ENCODE measurements around the gene IFNAR2.
"Not testable (repeated sequence)": the region's sequence is repeated elsewhere in the genome, so short reads cannot be mapped to it uniquely, and the experiment has no call there.

The IFNAR2 gene

GRCh38 chr21:33217138-33217520, 12.6 kb upstream of the IFNAR2 start:
- DNase-seq, result no peak

- DNase-seq, result no peak
These were observed 10.4 kb upstream of the IFNAR2 start for GRCh38 chr21:33219300-33219699.

GRCh38 chr21:33219954-33220353, 9.8 kb upstream of the IFNAR2 start:
- no peak for DNase-seq

- DNase-seq, result not testable (repeated sequence)
These were observed 4.4 kb upstream of the IFNAR2 start for GRCh38 chr21:33225376-33225775.

- no peak for DNase-seq
These were observed 1.3 kb upstream of the IFNAR2 start for GRCh38 chr21:33228455-33228854.

- no peak for DNase-seq
These were observed 497 bp upstream of the IFNAR2 start for GRCh38 chr21:33229099-33229783.

GRCh38 chr21:33230545-33231324, 997 bp downstream of the IFNAR2 start:
- DNase-seq, result no peak

GRCh38 chr21:33231526-33231925, 1.8 kb downstream of the IFNAR2 start:
- DNase-seq, result no peak

- DNase-seq, result no peak
These were observed 2.7 kb downstream of the IFNAR2 start for GRCh38 chr21:33232291-33233034.

- no peak for DNase-seq
These were observed 5.1 kb downstream of the IFNAR2 start for GRCh38 chr21:33234635-33235520.

- DNase-seq, result no peak
These were observed 6.4 kb downstream of the IFNAR2 start for GRCh38 chr21:33236013-33236686.

GRCh38 chr21:33236766-33237165, 7.0 kb downstream of the IFNAR2 start:
- no peak for DNase-seq

GRCh38 chr21:33237486-33237885, 7.7 kb downstream of the IFNAR2 start:
- DNase-seq, result no peak

GRCh38 chr21:33238146-33238545, 8.4 kb downstream of the IFNAR2 start:
- no peak for DNase-seq

- DNase-seq, result no peak
These were observed 9.0 kb downstream of the IFNAR2 start for GRCh38 chr21:33238565-33239255.

GRCh38 chr21:33239559-33240127, 9.9 kb downstream of the IFNAR2 start:
- not testable (repeated sequence) for DNase-seq

GRCh38 chr21:33240404-33240803, 10.7 kb downstream of the IFNAR2 start:
- no peak for DNase-seq

- DNase-seq, result no peak
These were observed 12.1 kb downstream of the IFNAR2 start for GRCh38 chr21:33241846-33242245.

- not testable (repeated sequence) for DNase-seq
These were observed 13.1 kb downstream of the IFNAR2 start for GRCh38 chr21:33242846-33243245.

GRCh38 chr21:33244082-33244778, 14.5 kb downstream of the IFNAR2 start:
- no peak for DNase-seq

GRCh38 chr21:33244779-33245105, 15.0 kb downstream of the IFNAR2 start:
- no peak for DNase-seq
